Iris pigment epithelial cell (primary cell): ENCODE measurements around the gene WIZ.
"Not testable (repeated sequence)": the region's sequence is repeated elsewhere in the genome, so short reads cannot be mapped to it uniquely, and the experiment has no call there.

Source experiments
- DNase-seq: peaks from one replicate; pipeline ENCODE4 v3.0.0-alpha.2; 2011; ENCODE audit warnings: low read depth

The WIZ gene

DNA sequence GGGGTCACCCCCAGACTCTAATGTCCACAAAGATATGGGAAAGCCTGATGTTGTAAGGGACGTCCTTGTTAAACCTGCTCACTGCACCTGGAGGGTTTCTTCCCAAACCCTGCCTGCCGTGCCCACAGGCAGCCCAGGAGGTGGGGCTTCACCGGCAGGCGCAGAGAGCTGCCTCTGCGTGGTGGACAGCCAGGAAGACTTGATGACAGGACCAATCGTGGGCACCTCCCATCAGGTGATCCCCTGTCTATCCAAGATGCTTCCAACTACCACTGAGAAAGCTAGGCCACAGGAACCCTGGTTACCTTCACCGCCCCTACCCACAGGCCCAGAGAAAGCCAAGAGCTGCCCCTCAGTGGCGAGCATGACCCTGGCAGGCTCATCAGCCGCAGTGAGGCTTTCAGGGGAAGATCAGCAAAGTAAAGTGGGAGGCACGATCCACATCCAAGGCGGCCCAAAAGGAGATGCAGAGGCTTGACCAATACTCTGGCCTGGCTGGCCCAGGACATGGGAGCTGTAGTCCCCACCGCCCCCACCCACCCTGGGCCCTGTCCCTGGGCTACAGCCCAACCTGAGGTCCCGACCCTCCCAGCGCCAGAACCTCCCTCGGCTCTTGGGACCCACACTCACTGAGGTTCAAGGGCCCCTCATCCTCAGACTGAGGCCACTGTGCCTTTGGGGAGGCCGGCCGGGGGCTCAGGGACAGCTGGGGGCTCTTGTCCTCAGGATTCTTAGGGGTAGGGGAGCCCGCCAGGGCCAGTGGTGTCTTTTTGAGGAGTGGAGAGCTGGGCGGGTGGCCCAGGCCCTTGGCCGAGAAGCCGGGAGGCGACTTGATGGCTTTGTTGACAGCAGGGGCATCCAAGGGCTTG lies 20.6 kb downstream of the WIZ start:
- DNase-seq: no peak

DNA sequence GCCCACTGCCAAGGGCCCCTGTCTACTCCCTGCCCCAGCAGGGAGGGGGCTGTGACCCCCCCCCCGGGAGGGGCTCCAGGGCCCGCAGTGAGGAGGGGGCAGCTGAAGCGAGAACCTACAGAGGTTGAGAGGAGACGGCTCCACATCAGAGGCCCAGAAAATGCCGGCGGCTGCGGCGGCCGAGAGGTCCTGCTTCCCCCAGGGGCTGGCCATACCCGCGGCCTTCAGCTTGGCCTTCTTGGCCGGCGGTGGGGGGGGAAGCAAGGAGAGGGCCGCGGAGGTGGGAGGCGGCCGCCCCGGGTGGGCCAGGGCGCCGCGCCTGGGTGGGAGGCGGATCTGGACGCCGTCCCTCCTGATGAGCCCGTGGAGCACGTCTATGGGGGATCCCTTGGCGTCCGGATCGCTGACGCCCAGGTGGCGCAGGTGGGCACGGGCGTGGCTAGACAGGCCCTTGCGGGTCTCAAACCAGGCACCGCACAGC lies 21.7 kb downstream of the WIZ start:
- DNase-seq: no peak

DNA sequence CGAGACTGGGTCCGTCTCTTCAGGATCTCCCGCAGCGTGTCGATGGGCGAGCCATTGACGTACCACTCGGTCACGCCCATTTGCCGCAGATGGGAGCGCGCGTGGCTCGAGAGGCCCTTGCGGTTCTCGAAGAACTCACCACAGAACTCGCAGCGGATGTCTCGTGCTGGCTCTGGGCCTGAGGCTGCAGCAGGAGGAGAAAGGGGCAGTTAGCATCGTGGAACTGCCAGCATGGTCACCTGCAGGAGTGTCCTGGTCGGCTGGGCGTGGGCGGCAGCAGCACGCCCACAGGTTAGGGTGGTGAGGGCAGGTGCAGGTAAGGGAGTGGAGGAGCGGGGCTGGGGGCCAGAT lies 22.4 kb downstream of the WIZ start:
- DNase-seq: no peak

DNA sequence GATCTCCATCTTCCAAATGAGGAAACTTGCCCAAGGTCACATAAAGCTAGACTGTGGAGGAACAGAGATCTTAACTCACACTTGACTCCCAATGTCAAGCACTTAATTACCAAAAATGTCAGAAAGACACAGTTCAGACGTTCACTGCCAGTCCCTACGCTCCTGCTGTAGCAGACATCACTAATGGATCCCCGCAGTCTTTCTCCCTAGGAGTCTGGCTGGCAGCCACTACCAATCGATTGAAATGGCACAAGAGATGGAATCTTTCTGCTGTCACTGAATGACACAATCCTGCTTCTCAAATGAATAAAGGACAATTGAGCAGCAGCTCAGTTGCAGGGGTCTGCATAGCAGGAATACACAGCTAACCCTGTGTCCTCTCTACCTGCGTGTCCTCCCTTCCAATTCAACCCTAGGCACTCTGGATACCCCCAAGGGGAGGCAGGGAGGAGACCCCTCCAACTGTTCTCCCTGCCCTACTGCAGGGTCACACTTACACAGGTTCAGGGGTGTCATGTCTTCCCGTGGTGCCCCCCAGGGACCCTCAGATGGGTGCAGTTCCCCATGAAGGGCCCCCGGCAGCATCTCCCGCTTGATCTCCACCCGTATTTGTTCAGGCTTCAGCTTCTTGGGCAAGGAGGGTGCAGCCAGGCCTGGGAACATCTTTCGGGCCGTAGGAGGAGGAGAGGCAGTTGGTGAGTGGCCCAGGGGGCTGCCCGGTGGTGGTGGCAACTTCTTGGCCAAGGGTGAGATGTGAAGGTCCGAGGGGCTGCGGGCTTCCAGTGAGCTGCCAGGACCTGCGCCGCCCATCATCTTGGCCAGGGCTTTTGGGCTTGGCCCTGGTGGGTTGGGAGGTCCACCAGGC lies 23.0 kb downstream of the WIZ start:
- no peak for DNase-seq

DNA sequence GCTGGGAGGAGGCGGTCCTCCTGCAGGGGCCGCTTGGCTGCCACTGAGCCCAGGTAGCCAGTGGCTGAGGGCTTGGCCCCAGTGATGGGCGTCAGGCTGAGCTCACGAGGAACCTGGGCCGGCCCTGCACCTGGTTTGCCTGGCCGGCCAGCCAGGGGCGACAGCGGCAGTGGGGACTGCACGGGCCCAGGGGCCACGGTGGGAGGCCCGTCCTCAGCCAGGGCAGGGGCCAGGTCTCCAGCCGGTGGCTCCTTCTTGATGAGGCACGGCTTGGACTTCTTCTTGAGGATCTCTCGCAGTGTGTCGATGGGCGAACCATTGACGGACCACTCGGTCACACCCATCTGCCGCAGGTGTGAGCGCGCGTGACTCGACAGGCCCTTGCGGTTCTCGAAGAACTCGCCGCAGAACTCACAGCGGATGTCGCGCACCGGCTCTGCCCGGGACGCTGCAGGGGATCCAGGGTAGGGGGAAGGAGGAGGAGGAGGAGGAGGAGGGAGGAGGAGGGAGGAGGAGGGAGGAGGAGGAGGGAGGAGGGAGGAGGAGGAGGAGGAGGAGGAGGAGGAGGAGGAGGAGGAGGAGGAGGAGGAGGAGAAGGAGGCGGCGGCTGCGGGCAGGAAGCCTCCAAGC lies 24.3 kb downstream of the WIZ start:
- no peak for DNase-seq

DNA sequence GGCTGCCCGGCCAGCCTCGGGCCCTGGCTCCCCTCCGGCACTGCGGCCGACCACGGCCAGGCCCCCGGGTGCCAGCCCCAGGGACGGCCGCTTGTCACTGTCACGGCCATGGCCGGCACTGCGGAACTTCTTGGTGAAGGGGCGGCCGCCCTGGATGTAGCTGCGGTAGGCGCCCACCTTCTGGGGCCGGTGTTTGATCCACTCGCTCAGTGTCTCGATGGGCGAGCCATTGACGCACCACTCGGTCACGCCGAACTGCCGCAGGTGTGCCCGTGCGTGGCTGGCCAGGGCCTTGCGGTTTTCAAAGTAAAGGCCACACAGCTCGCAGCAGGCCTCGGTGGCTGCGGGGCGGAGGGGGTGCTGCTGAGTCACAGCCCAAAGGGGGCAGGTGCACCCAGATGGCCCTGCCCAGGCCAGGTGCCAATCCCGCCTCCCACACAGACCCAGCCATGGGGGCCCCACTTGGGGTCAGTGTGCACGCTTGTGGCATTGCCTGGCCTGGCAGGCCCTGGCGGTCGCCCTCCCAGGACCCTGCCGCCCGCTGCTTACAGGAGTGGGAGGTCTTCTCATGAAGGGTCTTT lies 25.0 kb downstream of the WIZ start:
- no peak for DNase-seq

DNA sequence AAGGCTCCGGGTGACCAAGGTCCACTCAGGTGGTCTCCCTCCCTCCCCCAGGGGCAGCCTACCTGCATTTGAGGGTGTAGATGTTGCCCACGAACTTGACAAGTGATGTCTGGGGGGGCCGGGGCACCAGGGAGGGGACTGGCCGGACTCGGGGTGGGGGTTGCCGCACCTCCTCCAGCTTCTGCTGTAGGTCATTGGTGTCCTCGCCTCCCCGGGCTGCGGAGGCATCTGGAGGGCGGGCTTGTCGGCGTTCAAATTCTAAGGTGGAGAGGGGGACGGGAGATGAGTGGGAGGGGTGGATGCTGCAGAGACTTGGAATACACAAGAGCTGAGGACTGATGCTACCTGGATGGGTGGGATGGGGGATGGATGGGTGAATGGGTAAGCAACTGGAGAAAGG lies 25.6 kb downstream of the WIZ start:
- DNase-seq: no peak

DNA sequence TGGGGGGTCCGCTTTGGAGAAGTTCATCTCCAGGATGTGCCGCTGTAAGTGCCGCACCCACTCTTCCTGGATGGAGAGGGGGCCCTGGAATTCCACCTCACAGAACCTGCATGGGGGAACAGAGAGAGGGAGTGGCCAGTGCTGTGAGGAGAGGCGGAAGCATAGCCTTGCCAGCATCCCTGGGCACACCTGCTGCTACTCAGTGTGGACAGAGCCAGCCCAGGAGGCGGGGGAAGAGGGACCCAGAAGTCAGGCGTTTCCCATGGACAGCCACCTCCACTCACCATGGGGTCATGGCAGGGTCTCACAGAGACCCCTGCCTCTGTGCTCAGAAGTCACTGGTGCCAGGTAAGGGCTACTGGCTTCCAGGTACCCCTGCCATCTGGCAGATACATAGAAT lies 26.6 kb downstream of the WIZ start:
- DNase-seq: no peak

DNA sequence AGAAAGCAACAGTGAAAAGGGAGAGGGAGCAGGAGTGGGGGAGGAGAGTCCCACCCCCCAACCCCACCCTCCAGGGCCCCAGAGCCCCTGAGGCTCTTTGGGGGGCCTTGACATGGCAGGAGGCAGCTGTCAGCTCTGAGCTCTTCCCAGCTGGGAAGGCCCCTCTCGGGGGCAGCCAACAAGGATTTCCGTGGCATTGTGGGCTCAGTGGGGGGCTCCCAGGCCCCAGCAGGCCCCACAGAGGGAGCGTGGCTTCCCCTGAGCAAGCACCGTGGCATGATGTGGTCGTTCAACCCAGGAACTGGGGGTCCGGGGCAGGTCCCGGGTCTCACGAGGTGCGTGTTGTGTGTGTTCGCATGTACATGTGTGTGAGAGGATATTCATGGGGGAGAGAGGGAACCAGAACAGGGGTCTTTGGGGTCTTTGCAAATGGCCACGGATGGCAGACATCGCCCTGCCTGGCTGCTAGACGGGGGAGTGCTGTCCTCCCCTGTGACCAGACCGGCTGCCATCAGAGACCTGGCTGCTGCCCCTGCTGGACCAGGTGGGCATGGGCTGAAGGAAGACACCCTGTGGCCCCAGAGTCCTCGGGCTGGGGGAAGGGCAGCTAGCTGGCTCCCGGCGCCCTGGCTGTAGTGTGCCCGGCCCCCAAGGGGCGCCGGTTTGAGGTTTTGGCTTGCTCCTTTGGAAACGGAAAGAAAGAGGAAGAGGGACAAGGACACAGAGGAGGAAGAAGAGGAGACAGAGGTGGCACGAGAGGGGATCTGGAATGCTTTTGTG lies 27.3 kb downstream of the WIZ start:
- DNase-seq: no peak

DNA sequence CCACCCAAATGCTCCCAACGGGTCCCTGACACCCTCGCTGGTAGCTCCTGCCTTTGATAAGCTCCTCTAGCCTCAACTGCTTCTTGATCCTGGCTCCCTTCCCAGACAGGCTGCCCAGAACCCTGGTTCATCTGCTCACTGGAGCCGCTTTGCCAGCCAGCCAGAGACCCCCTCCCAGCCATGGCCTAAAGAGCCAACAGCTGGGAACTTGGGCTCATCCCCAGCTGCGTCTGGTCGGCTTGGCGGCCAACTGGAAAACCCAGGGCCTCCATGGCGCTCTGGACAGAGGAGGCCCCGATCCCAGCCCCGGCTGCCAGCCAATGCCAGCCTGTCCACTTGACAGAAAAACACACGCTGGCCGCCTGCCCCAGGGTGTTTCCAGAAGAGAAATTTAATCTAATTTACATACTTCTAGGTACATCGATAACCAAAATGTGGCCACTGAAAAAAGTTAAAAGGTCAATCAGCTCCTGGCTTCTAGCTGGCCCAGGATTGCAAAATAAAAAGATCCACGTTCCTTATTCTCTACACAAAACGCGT lies 28.0 kb downstream of the WIZ start:
- DNase-seq: no peak

DNA sequence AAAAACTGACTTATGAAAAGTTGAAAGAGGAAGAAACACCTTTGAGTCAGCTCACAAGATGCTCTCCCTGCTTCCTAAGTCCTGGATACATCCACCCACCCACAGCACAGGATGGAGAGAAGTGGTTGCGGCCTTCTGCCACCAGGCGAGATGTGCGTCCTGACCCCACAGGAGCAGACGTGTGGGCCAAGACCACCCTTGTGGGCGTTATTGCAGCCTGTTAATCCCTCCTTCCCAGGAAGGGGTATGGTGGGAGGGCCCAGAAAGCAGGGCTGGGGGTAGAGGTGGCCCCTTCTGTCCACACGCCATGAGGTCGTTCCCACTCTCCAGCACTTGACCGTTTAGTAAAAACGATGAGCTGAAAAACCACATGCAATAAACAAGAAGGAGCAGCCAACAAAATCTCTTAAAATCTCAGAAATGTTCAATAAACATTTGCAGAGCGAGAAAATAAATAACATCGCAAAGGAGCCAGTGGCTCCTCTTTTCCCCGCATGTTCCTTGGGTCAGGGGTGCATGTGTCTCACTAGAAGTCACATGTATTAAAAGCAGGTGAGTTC lies 28.5 kb downstream of the WIZ start:
- DNase-seq: no peak

DNA sequence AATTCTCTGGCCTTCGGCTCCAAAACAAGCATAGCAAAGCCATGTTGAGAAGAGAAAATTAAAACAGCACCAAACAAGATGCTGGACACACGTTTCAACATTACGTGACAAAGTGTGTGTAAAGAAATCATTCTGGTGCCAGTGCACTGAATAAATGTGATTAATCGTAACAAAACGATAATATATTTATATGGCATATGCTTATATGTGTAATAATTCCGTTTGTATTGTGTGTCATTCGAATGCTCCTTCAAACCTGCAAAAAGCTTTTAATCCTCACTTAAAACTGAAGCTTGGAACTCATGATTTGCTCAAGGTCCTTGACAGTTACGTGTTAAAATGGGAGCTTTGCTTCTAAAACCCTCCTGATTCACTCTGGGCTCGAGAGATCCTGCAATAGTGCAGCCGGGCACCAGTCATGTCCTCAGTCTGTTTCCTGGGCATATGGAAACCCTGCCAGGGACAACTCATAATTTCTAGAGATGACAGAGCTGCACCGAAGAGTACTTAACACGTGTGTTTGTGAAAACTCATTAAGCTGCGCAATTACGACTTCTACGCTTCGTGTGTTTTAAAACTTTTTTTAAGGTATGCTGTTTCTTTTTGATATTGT lies 30.2 kb downstream of the WIZ start:
- DNase-seq: no peak

DNA sequence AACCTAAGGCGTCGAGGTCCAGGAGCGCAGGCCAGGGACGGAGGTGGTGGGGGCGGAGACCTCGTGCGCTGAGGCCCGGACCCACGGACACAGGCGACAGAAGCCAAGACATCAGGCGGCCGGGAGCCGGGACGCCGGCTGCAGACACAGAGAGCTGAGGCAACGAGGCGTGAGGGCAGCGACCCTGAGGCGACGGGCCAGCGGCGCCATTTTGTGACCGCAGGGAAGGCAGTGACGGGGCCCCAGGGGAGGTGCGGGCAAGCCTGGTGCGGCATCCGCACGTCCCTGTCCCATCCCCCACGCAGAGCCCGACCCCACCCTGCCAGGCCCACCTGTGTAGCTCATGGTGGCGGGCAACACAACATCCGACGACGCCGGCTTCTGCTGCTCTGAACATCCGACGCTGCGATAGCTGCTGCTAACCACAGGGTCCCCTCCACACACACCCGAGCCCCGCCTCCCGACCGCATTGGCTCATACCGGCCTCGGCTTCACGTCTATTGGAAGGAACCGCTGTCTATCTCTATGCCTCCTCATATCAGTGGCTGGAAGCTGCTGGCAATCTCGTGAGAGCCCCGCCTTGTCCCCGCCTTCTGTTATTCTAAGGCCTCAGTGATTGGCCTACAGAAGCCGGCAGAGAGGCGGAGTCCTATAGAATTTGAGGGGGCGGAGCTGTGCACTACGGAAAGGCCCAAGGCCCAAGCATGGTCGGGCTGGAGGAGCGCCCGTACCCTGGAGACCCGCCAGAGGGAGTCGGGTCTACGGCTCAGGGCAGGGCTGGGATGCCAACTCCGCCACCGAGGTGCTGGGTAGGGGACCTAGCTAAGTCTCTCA lies 31.0 kb downstream of the WIZ start, which contains the start of gene AKAP8L:
Gene AKAP8L, minus strand, starts transcription at position 410 of the 834 bp plus-strand sequence. Its CDS starts 65 bp downstream, at position 345.
- peak; percentile 100 for DNase-seq

DNA sequence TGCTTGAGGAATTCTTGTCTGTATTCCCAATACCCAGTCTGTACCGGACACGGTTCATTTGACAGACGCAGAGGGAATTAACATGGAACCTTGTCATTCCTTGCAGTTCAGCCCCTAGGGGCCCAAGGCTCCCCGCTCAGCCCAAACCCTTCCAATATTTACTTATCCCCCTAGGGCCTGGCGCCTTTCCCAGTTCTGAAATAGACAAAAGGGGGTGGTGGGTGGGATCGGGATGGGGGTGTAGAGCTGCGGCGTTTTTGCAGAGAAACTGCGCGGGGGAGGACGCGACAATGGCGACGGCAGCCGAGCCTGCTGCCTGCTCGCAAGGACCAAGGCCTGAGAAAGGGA lies 31.6 kb downstream of the WIZ start:
- DNase-seq: peak; percentile 34

DNA sequence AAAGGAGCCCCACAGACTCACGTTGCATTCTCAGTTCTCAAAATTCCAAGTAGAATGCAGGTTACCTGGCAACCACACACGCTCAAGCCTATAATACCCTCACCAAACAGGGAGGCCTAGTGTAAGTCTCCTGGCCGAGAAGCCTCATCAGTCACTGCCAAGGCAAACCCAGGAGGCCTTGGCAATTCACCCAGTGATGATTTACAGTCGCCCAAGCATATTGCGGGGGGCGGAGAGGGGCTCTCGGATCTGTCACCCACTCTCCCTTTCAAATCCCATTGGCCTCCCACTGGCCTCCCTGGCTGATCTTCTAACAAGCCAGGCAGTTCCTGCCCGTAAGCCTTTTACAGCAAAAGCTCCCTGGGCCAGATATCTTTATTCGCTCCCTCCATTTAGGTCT lies 32.1 kb downstream of the WIZ start:
- DNase-seq: peak; percentile 34

DNA sequence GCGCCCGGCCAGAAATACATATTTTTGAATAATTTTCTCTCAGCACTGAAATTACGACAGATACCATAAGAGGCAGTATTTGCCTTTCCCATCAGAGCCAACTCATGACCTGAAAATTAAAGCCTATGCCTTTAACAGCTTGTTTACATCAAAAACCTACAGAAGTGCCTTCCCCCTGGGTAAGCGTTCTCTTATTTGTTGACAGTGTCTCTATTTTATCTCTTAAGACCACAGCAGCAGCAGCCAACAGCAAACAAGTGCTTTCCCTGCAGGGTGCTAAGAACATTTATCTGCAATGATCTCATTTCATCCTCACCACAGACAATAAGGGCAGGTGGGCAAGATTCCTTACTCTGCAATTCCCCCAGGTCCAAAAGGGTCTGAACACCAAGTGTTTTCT lies 36.9 kb downstream of the WIZ start:
- DNase-seq: no peak

DNA sequence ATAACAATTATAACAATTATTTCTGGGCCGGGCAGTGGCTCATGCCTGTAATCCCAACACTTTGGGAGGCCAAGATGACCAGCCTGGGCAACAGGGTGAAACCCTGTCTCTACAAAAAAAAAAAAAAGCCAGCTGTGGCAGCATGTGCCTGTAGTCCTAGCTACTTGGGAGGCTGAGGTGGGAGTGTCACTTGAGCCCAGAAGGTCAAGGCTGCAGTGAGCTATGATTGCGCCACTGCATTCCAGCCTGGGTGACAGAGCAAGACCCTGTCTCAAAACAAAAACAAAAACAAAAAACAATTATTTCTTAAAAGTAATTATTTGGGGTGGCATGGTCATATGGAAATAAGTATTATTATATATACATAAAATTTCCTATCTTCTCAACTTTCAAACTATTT lies 38.4 kb downstream of the WIZ start:
- not testable (repeated sequence) for DNase-seq

DNA sequence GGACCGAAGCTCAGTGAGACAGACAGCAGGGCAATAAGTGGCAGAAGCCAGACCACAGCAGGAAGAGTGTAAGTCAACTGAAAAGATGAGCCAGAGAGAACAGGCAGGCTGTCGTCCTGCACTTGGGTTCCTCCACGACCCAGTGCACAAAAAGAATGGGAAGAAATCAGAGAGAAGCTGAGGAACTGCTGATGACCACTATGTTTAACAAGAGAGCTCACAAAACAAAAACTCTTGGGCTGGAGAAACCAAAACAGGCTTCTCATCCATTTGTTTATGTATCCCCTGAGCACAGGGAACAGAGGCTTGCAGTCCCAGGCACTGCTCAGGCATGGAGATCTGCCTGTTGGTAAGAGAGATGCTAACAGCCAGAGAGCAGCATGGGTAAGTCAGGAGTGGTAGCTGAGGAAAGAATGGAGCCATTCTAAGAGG lies 45.0 kb downstream of the WIZ start:
- DNase-seq: no peak

DNA sequence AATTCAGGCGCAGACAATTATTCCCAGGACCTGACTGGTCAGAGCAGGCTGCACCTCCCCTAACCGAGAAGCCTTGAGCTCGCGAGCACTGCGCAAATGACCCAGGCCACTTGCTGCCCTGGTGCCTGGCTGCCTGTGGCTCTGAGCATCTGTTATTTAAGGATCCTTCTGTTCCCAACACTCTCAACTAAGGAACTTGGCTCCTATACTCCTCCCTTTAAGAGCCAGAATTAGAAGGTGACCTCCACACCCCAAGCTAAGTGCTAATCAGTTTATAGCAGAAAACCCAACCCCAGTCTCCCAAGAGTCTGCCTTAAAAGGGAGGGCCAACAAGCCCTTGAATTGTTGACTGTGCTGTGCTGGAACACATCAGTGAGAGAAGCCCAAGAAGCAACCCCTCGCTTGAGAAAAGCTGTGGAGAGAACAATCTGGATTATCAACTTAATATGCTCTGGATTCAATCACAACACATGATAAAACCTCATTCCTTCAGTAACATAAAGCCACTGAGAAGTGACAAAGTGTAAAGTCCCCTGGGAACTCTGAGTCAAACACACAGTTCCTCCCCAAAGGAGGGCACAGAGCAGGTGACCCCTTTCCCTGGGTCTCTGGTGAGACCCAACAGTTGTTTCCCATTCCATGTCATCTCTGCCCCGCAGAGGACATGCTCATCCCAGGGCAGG lies 45.5 kb downstream of the WIZ start:
- no peak for DNase-seq
